Esophagus muscularis mucosa (tissue), 4 donors: ENCODE results near the gene HNRNPF. TPM values are rescaled to one million over a fixed set of nuclear protein-coding genes. Genes with fewer than 3 reads are reported as not detected.
A peak's percentile ranks its signal among the peaks of the same experiment; 100 is the strongest.

Experiments used
- DNase-seq: peaks from one replicate; pipeline ENCODE4 v3.0.0-alpha.2; 2017; ENCODE audit errors: extremely low spot score
- H3K27ac ChIP-seq, 4 donors: fragments of 200-600 bp; sonication (generic); replicated peaks in 1 of 4; 1 replicate in 3 of 4; 2 replicates in 1 of 4; pipeline ENCODE4 v1.5.1; 2016 to 2019; ENCODE audit warnings: mild to moderate bottlenecking in 1 of 4
- H3K27me3 ChIP-seq, 4 donors: fragments of 200-600 bp; sonication (generic); one replicate each; pipeline versions ENCODE4 v1.5.1 to v1.6.0; 2016 to 2019
- H3K36me3 ChIP-seq, 4 donors: fragments of 200-600 bp; sonication (generic); one replicate each; pipeline ENCODE4 v1.5.1; 2016 to 2019
- H3K4me1 ChIP-seq, 4 donors: fragments of 200-600 bp; sonication (generic); one replicate each; pipeline ENCODE4 v1.5.1; 2016 to 2019
- H3K4me3 ChIP-seq, 4 donors: fragments of 200-600 bp; sonication (generic); 1 replicate in 2 of 4; 2 replicates in 2 of 4; pipeline ENCODE4 v1.5.1; 2016 to 2019; ENCODE audit warnings: mild to moderate bottlenecking in 4 of 4, moderate library complexity in 1 of 4
- H3K9me3 ChIP-seq, 4 donors: fragments of 200-600 bp; sonication (generic); 1 replicate in 3 of 4; 2 replicates in 1 of 4; pipeline ENCODE4 v1.5.1; 2016 to 2019
- EP300 ChIP-seq: sonication (generic); formaldehyde crosslinking; IDR thresholded peaks from one replicate; pipeline ENCODE4 v1.6.1; 2017; ENCODE audit warnings: antibody characterized with exemption
- POLR2A ChIP-seq: fragments of 450-650 bp; IDR thresholded peaks from one replicate; pipeline ENCODE4 v1.6.1; 2017; ENCODE audit warnings: antibody characterized with exemption, moderate library complexity, mild to moderate bottlenecking, low read depth
- POLR2AphosphoS5 ChIP-seq, 2 donors: sonication (generic); formaldehyde crosslinking; IDR thresholded peaks; one replicate each; pipeline ENCODE4 v1.6.1; 2017; ENCODE audit warnings: antibody characterized with exemption in 2 of 2
- WGBS: methylation state at CpG from one replicate; pipeline ENCODE4 v1.1.5; 2018; 5-methylcytosine and 5-hydroxymethylcytosine counted together
- intact Hi-C: fragments of 100-400 bp; cut with DNase I; formaldehyde crosslinking; loops from one replicate; pipeline ENCODE4 v1.15.1; 2023
- total RNA-seq, 4 donors: library from RNA; depleted of rRNA; stranded (reverse); fragments of >200 nt; gene quantifications; one replicate each; pipeline versions ENCODE4 v1.1.0 to v1.2.1, GENCODE V29; 2016
- TF ChIP-seq, protein P1 (sequence below), 3 experiments: fragments of 200-600 bp in 2 of 3; fragments of 450-650 bp in 1 of 3; sonication (generic) in 2 of 3; IDR thresholded peaks; one replicate each; pipeline ENCODE4 v1.5.1; 2017 to 2019; ENCODE audit warnings: antibody characterized with exemption in 3 of 3, mild to moderate bottlenecking in 2 of 3, moderate library complexity in 1 of 3

Gene HNRNPF
- total RNA-seq, 4 donors from 2014 or later = 113 to 243 (median 176) TPM

DNA sequence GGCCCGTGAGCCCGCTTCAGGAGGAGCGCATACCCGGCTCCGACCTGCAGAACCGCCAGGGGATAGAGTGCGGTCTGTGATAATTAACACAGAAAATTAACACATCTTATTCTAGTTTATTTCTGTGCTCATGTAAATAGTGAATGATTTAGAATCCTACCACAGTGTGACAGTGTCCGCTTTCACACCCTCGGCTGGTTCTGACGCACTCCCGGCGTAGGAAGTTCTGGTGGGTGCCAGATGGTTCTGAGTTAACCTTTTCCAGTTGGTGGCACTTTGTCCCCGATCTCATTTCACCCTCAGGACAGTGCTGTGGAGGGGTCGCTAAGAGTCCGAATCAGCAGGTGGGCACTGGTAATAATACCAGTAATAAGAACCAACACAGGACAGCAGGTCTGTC is 65.9 kb downstream of the HNRNPF start:
- intact Hi-C loops = no loop called here

GRCh38 chr10:43342279-43343125 is 66.5 kb downstream of the HNRNPF start:
- Histone ChIP-seq H3K27me3 (peaks cover 0 to 26% (median 0%) of the 10 kb centered on the region in 4 donors), H3K36me3 (no peaks in the 10 kb centered on the region), H3K9me3 (no peaks in the 10 kb centered on the region), H3K4me1 (peaks cover 0 to 8% (median 0%) of the 10 kb centered on the region in 4 donors), H3K27ac (no peak overlapping the region), H3K4me3 (no peak overlapping the region)
- no peak for DNase-seq
- intact Hi-C loops = no loop called here
- TF ChIP-seq EP300 (no peak), POLR2AphosphoS5 (IDR thresholded peaks at IDR 0.05) (no peak), POLR2A (no peak)
- 90% methylated on average over 40 of the region's 49 CpGs for WGBS

More for the DNA sequence above, 65.9 kb downstream of the HNRNPF start:
- Histone ChIP-seq H3K27ac (no peak overlapping the region), H3K9me3 (no peaks in the 10 kb centered on the region), H3K27me3 (peaks cover 0 to 24% (median 0%) of the 10 kb centered on the region in 4 donors), H3K4me1 (peaks cover 0 to 8% (median 0%) of the 10 kb centered on the region in 4 donors), H3K4me3 (no peak overlapping the region), H3K36me3 (no peaks in the 10 kb centered on the region)
- TF ChIP-seq POLR2A (no peak), POLR2AphosphoS5 (IDR thresholded peaks at IDR 0.05) (no peak), EP300 (no peak)
- TF ChIP-seq, protein P1, sequence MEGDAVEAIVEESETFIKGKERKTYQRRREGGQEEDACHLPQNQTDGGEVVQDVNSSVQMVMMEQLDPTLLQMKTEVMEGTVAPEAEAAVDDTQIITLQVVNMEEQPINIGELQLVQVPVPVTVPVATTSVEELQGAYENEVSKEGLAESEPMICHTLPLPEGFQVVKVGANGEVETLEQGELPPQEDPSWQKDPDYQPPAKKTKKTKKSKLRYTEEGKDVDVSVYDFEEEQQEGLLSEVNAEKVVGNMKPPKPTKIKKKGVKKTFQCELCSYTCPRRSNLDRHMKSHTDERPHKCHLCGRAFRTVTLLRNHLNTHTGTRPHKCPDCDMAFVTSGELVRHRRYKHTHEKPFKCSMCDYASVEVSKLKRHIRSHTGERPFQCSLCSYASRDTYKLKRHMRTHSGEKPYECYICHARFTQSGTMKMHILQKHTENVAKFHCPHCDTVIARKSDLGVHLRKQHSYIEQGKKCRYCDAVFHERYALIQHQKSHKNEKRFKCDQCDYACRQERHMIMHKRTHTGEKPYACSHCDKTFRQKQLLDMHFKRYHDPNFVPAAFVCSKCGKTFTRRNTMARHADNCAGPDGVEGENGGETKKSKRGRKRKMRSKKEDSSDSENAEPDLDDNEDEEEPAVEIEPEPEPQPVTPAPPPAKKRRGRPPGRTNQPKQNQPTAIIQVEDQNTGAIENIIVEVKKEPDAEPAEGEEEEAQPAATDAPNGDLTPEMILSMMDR (IDR thresholded peaks at IDR 0.05) = no peak
- no peak for DNase-seq
- 94% methylated on average over 15 of the region's 15 CpGs for WGBS

DNA sequence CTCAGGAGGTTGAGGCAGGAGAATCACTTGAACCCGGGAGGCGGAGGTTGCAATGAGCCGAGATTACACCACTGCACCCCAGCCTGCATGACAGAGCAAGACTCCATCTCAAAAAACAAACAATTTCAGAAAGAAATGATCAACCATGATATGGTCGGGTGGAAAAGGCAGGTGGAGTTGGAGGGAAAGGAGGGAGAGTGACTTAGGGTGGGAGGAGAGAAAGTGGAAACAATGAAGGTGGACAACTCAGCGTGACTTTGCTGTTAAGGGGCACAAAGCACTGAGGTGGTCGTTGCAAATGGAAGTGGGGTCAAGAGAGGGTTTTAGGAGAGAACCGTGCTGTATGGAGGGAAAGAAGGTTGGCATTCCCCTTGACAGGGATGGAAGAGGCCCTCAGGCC is 67.5 kb downstream of the HNRNPF start:
- intact Hi-C loops = no loop called here
- TF ChIP-seq EP300 (no peak), POLR2A (no peak), POLR2AphosphoS5 (IDR thresholded peaks at IDR 0.05) (no peak)
- TF ChIP-seq, protein P1 (IDR thresholded peaks at IDR 0.05) = no peak
- Histone ChIP-seq H3K9me3 (no peaks in the 10 kb centered on the region), H3K27me3 (peaks cover 0 to 29% (median 0%) of the 10 kb centered on the region in 4 donors), H3K27ac (no peak overlapping the region), H3K36me3 (no peaks in the 10 kb centered on the region), H3K4me1 (peaks cover 0 to 8% (median 0%) of the 10 kb centered on the region in 4 donors), H3K4me3 (no peak overlapping the region)
- 86% methylated on average over 7 of the region's 7 CpGs for WGBS
- DNase-seq = no peak

DNA sequence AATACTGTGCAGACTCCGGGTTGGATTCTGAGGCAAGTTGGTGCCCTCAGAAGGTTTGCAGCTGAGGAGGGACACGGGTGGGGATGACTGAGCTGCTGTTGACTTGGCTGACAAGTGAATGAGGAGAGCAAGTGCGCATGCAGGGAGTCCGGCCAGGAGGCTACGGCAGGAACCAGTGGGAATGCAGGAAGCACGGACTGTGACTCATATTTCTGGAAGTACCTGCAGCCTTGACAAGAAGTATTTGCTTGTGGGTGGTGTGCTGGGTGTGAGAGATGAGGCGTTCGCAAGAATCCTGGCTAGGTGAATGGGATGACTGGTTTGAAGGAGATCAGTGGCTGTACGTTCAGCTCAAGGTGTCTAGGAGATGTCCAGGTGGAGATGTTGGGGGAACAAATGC is 68.4 kb downstream of the HNRNPF start:
- H3K9me3 ChIP-seq = no peaks in the 10 kb centered on the region

DNA sequence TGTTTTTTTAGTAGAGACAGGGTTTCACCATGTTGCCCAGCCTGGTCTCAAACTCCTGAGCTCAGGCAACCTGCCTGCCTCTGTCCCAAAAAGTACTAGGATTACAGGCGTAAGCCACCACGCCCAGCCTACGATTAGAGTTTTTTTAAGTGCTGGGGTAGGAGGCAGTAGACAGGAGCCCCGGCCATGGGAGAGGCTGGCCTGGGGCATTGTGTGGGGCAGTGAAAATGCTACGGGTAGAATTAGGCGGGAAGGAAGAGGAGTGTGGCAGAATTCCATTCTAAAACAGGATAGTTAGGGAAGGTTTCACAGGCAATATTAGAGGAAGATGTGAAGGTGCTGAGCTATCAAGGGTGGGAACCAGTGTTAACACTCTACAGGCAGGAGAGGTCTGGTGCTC is 68.9 kb downstream of the HNRNPF start:
- no peak for DNase-seq
- no peaks in the 10 kb centered on the region for H3K9me3 ChIP-seq
- H3K4me3 ChIP-seq = no peak overlapping the region
- 89% methylated on average over 6 of the region's 6 CpGs for WGBS
- H3K36me3 ChIP-seq = no peaks in the 10 kb centered on the region
- peaks cover 0 to 8% (median 0%) of the 10 kb centered on the region in 4 donors for H3K4me1 ChIP-seq
- TF ChIP-seq POLR2A = no peak
- H3K27me3 ChIP-seq = peaks cover 0 to 32% (median 0%) of the 10 kb centered on the region in 4 donors
- intact Hi-C loops = no loop called here
- H3K27ac ChIP-seq = no peak overlapping the region

More for the DNA sequence above, 68.4 kb downstream of the HNRNPF start:
- intact Hi-C loops = no loop called here
- H3K4me1 ChIP-seq = peaks cover 0 to 8% (median 0%) of the 10 kb centered on the region in 4 donors
- H3K36me3 ChIP-seq = no peaks in the 10 kb centered on the region
- H3K27ac ChIP-seq = no peak overlapping the region
- peaks cover 0 to 29% (median 0%) of the 10 kb centered on the region in 4 donors for H3K27me3 ChIP-seq
- TF ChIP-seq POLR2AphosphoS5 (IDR thresholded peaks at IDR 0.05) = peak in 1 of 2 donors; percentile 14
- TF ChIP-seq, protein P1 (IDR thresholded peaks at IDR 0.05) = no peak
- H3K4me3 ChIP-seq = no peak overlapping the region
- no peak for DNase-seq
- 68% methylated on average over 9 of the region's 9 CpGs for WGBS
